SK-N-SH (cell line): ENCODE results near the gene DSG3. TPM values are rescaled to one million over a fixed set of nuclear protein-coding genes. Genes with fewer than 3 reads are reported as not detected.

Source experiments
- CTCF ChIA-PET: fragments of 300-600, 350-600 bp; formaldehyde crosslinking; extraction: SDS; loops from one replicate; lab custom pipeline; 2021; lab: Yijun Ruan, JAX
- POLR2A ChIA-PET: fragments of 350-600 bp; sonication (Branson Sonifier 250); formaldehyde crosslinking; extraction: SDS; loops from one replicate; lab custom pipeline; 2020; ENCODE audit warnings: antibody characterized with exemption, inconsistent platforms; lab: Yijun Ruan, JAX
- DNase-seq: peaks from one replicate; pipeline ENCODE4 v3.0.0; 2012
- H2AFZ ChIP-seq: fragments of 200-600 bp; sonication (generic); 2 replicates; pipeline ENCODE4 v1.8.1; 2016; ENCODE audit warnings: antibody characterized with exemption, mild to moderate bottlenecking, low read depth
- H3F3A ChIP-seq: fragments of 200-600 bp; sonication (generic); replicated peaks from 2 replicates; pipeline ENCODE3; 2016; ENCODE audit warnings: antibody characterized with exemption, mild to moderate bottlenecking; ENCODE audit not compliant: insufficient read depth
- H3K27ac ChIP-seq, 2 experiments: fragments of 200-500 bp in 1 of 2; fragments of 200-600 bp in 1 of 2; sonication (Bioruptor generic) in 1 of 2; sonication (generic), shearing (Covaris generic) in 1 of 2; 2 replicates each; pipeline versions ENCODE4 v1.5.1 to v1.6.1; 2014 to 2016; ENCODE audit warnings: low read depth in 2 of 2, inconsistent platforms in 1 of 2, low read length in 1 of 2, mild to moderate bottlenecking in 1 of 2, mixed read lengths in 1 of 2
- H3K27me3 ChIP-seq: fragments of 200-600 bp; sonication (generic), shearing (Covaris generic); 2 replicates; pipeline ENCODE4 v1.6.1; 2016; ENCODE audit warnings: mixed run types; ENCODE audit not compliant: insufficient read depth
- H3K36me3 ChIP-seq, 2 experiments: fragments of 200-500 bp in 1 of 2; fragments of 200-600 bp in 1 of 2; sonication (Bioruptor generic) in 1 of 2; sonication (generic) in 1 of 2; replicated peaks in 1 of 2; 2 replicates each; pipeline versions ENCODE3 to v1.5.1; 2014 to 2016; ENCODE audit warnings: low read length in 1 of 2, mild to moderate bottlenecking in 1 of 2; ENCODE audit not compliant: insufficient read depth in 2 of 2, control insufficient read depth in 1 of 2
- H3K4me1 ChIP-seq, 2 experiments: fragments of 200-500 bp in 1 of 2; fragments of 200-600 bp in 1 of 2; sonication (Bioruptor generic) in 1 of 2; sonication (generic), shearing (Covaris generic) in 1 of 2; 2 replicates each; pipeline versions ENCODE4 v1.5.1 to v1.6.1; 2014 to 2016; ENCODE audit warnings: low read depth in 1 of 2, low read length in 1 of 2, mixed run types in 1 of 2; ENCODE audit not compliant: insufficient read depth in 2 of 2, control insufficient read depth in 1 of 2
- H3K4me2 ChIP-seq: fragments of 200-600 bp; sonication (generic), shearing (Covaris generic); 2 replicates; pipeline ENCODE4 v1.6.1; 2017; ENCODE audit warnings: mixed run types
- H3K4me3 ChIP-seq, 2 experiments: fragments of 200-500 bp in 1 of 2; fragments of 200-600 bp in 1 of 2; sonication (Bioruptor generic) in 1 of 2; sonication (generic), shearing (Covaris generic) in 1 of 2; 2 replicates each; pipeline versions ENCODE4 v1.5.1 to v1.8.1; 2014 to 2016; ENCODE audit warnings: low read depth in 2 of 2, inconsistent platforms in 1 of 2, low read length in 1 of 2, mild to moderate bottlenecking in 1 of 2, mixed read lengths in 1 of 2, moderate library complexity in 1 of 2
- H3K79me2 ChIP-seq: fragments of 200-600 bp; sonication (generic); 2 replicates; pipeline ENCODE4 v1.8.1; 2017; ENCODE audit warnings: mild to moderate bottlenecking; ENCODE audit not compliant: insufficient read depth
- H3K9ac ChIP-seq: fragments of 200-600 bp; sonication (generic); 2 replicates; pipeline ENCODE4 v1.6.1; 2017; ENCODE audit warnings: mixed run types
- H3K9me2 ChIP-seq: fragments of 200-600 bp; sonication (generic); 2 replicates; pipeline ENCODE4 v1.6.1; 2017; ENCODE audit warnings: mixed run types
- H3K9me3 ChIP-seq: fragments of 200-600 bp; sonication (generic); 2 replicates; pipeline ENCODE4 v1.6.1; 2017; ENCODE audit warnings: mixed run types, mild to moderate bottlenecking, moderate library complexity
- H4K20me1 ChIP-seq: fragments of 200-600 bp; sonication (generic); 2 replicates; pipeline ENCODE4 v1.6.1; 2017; ENCODE audit warnings: mild to moderate bottlenecking, mixed run types; ENCODE audit not compliant: insufficient read depth
- CHD2 ChIP-seq: fragments of 150-350 bp; IDR thresholded peaks from 2 replicates; pipeline ENCODE4 v1.6.1; 2018; ENCODE audit warnings: low read length; ENCODE audit not compliant: partially characterized antibody
- CTCF ChIP-seq: fragments of 200-600 bp; sonication (generic); IDR thresholded peaks from 2 replicates; pipeline ENCODE4 v1.6.1; 2017; ENCODE audit warnings: antibody characterized with exemption, mild to moderate bottlenecking, moderate library complexity
- EP300 ChIP-seq, 2 experiments: IDR thresholded peaks; 2 replicates each; pipeline versions ENCODE4 v1.4.0 to v1.6.1; 2012; ENCODE audit warnings: borderline replicate concordance in 1 of 2, low read depth in 1 of 2, low read length in 1 of 2
- FOSL2 ChIP-seq: IDR thresholded peaks from 2 replicates; pipeline ENCODE4 v1.4.0; 2012; ENCODE audit warnings: low read depth, mild to moderate bottlenecking, moderate library complexity, borderline replicate concordance
- FOXJ3 ChIP-seq: sonication (generic); formaldehyde crosslinking; IDR thresholded peaks from 2 replicates; pipeline ENCODE4 v1.5.1; 2020; ENCODE audit warnings: mild to moderate bottlenecking, missing genetic modification reagents
- GATA2 ChIP-seq: sonication (generic); formaldehyde crosslinking; IDR thresholded peaks from 2 replicates; pipeline ENCODE4 v1.5.0; 2020; ENCODE audit warnings: mild to moderate bottlenecking, missing genetic modification reagents
- IRF3 ChIP-seq: fragments of 150-350 bp; IDR thresholded peaks from 2 replicates; pipeline ENCODE4 v1.6.1; 2016; ENCODE audit warnings: mild to moderate bottlenecking, low read depth, low read length
- MAX ChIP-seq: IDR thresholded peaks from 2 replicates; pipeline ENCODE4 v1.4.0; 2012; ENCODE audit warnings: low read depth
- MXI1 ChIP-seq: IDR thresholded peaks from 2 replicates; pipeline ENCODE4 v1.6.1; 2012; ENCODE audit warnings: mild to moderate bottlenecking, low read depth, low read length, improper control_type of control experiment
- RCOR1 ChIP-seq: fragments of 150-350 bp; IDR thresholded peaks from 2 replicates; pipeline ENCODE4 v1.6.1; 2017; ENCODE audit warnings: antibody characterized with exemption, low read length
- RFX5 ChIP-seq: IDR thresholded peaks from 2 replicates; pipeline ENCODE4 v1.6.1; 2012; ENCODE audit warnings: mild to moderate bottlenecking, improper control_type of control experiment, low read length
- RXRA ChIP-seq: IDR thresholded peaks from 2 replicates; pipeline ENCODE4 v1.4.0; 2012; ENCODE audit warnings: low read depth, mild to moderate bottlenecking, borderline replicate concordance
- SIN3A ChIP-seq: IDR thresholded peaks from 2 replicates; pipeline ENCODE4 v1.6.1; 2012; ENCODE audit warnings: low read depth, mild to moderate bottlenecking, low read length, moderate library complexity, borderline replicate concordance
- SMC3 ChIP-seq: IDR thresholded peaks from 2 replicates; pipeline ENCODE4 v1.6.1; 2012; ENCODE audit warnings: low read depth, low read length, improper control_type of control experiment
- TAF1 ChIP-seq: IDR thresholded peaks from 2 replicates; pipeline ENCODE4 v1.6.1; 2012; ENCODE audit warnings: low read depth, mild to moderate bottlenecking, low read length, moderate library complexity, borderline replicate concordance
- TCF12 ChIP-seq: IDR thresholded peaks from 2 replicates; pipeline ENCODE4 v1.4.0; 2012
- USF2 ChIP-seq: fragments of 150-350 bp; IDR thresholded peaks from 2 replicates; pipeline ENCODE4 v1.6.1; 2017; ENCODE audit warnings: antibody characterized with exemption, low read length, low read depth, borderline replicate concordance
- YY1 ChIP-seq: IDR thresholded peaks from 2 replicates; pipeline ENCODE4 v1.4.0; 2012; ENCODE audit warnings: low read depth, mild to moderate bottlenecking
- WGBS: methylation state at CpG from one replicate; pipeline ENCODE4 v1.1.6; 2017; ENCODE audit warnings: low lambda C conversion rate; 5-methylcytosine and 5-hydroxymethylcytosine counted together
- polyA plus RNA-seq, 3 experiments: library from polyadenylated mRNA; depleted of rRNA; stranded (reverse); fragments of >200 nt; gene quantifications; 2 replicates each; pipeline ENCODE4 v1.2.3, GENCODE V29; 2012

The DSG3 gene
- polyA plus RNA-seq, 1 of the 3 experiments (the other 2 are of a cell fraction): 0.02 TPM

GRCh38 chr18:31444142-31444541 is 3.4 kb upstream of the DSG3 start:
- H3K9me2 ChIP-seq: no peaks in the 10 kb centered on the region
- ChIA-PET POLR2A (no interaction called here), CTCF (no interaction called here)
- H3K79me2 ChIP-seq: no peaks in the 10 kb centered on the region
- H3K4me1 ChIP-seq: no peaks in the 10 kb centered on the region
- H3K27me3 ChIP-seq: peaks cover 37% of the 10 kb centered on the region
- no peak overlapping the region for H3K4me3 ChIP-seq
- no peak overlapping the region for H3K4me2 ChIP-seq
- TF ChIP-seq GATA2 (no peak), MXI1 (no peak), FOSL2 (no peak), USF2 (no peak), CHD2 (no peak), YY1 (no peak), SMC3 (no peak)
- H3K9ac ChIP-seq: no peak overlapping the region
- 4% methylated on average over 2 of the region's 2 CpGs for WGBS
- DNase-seq: no peak
- H3K9me3 ChIP-seq: no peaks in the 10 kb centered on the region
- no peaks in the 10 kb centered on the region for H4K20me1 ChIP-seq
- no peaks in the 10 kb centered on the region for H3K36me3 ChIP-seq
- H3K27ac ChIP-seq: no peak overlapping the region
- no peak overlapping the region for H2AFZ ChIP-seq
- no peaks in the 10 kb centered on the region for H3F3A ChIP-seq

- Histone ChIP-seq H3K79me2 (no peaks in the 10 kb centered on the region), H3K9ac (no peak overlapping the region), H2AFZ (no peak overlapping the region), H3K27me3 (peaks cover 38% of the 10 kb centered on the region), H3K4me1 (no peaks in the 10 kb centered on the region), H3K9me3 (no peaks in the 10 kb centered on the region), H3K4me3 (no peak overlapping the region), H3F3A (no peaks in the 10 kb centered on the region), H4K20me1 (no peaks in the 10 kb centered on the region), H3K9me2 (no peaks in the 10 kb centered on the region), H3K4me2 (no peak overlapping the region), H3K36me3 (no peaks in the 10 kb centered on the region), H3K27ac (no peak overlapping the region)
- ChIA-PET POLR2A (no interaction called here), CTCF (no interaction called here)
- DNase-seq: no peak
- TF ChIP-seq EP300 (IDR thresholded peaks at IDR 0.05; ENCODE audit: borderline replicate concordance in 1 of 2, low read depth in 1 of 2, low read length in 1 of 2) (no peak), TCF12 (no peak), GATA2 (no peak)
Measured at GRCh38 chr18:31445908-31446307, 1.6 kb upstream of the DSG3 start.

- Histone ChIP-seq H3K4me2 (no peak overlapping the region), H4K20me1 (no peaks in the 10 kb centered on the region), H3K27me3 (peaks cover 29% of the 10 kb centered on the region), H3K36me3 (no peaks in the 10 kb centered on the region), H3F3A (no peaks in the 10 kb centered on the region), H2AFZ (no peak overlapping the region), H3K9me2 (no peaks in the 10 kb centered on the region), H3K9me3 (no peaks in the 10 kb centered on the region), H3K4me1 (no peaks in the 10 kb centered on the region), H3K9ac (no peak overlapping the region), H3K27ac (no peak overlapping the region), H3K4me3 (no peak overlapping the region), H3K79me2 (no peaks in the 10 kb centered on the region)
- DNase-seq: no peak
- CTCF ChIA-PET: no interaction called here
- WGBS: 12% methylated on average over 3 of the region's 3 CpGs
- POLR2A ChIA-PET: no interaction called here
- no peak for TF ChIP-seq FOSL2
- no peak for TF ChIP-seq GATA2
- no peak for TF ChIP-seq SIN3A
- no peak for TF ChIP-seq RXRA
- TF ChIP-seq USF2: no peak
- TF ChIP-seq FOXJ3 (CRISPR knock-in tag): no peak
- TF ChIP-seq MAX: no peak
- TF ChIP-seq MXI1: no peak
- no peak for TF ChIP-seq IRF3
- no peak for TF ChIP-seq TAF1
- TF ChIP-seq CHD2: no peak
- TF ChIP-seq RFX5: no peak
- no peak for TF ChIP-seq CTCF
- TF ChIP-seq RCOR1: no peak
- TF ChIP-seq TCF12: no peak
- TF ChIP-seq SMC3: no peak
Measured at GRCh38 chr18:31446854-31447253, 687 bp upstream of the DSG3 start.
